GM20000 (cell line): ENCODE measurements around the gene MYO1A.
"Not testable (repeated sequence)": the region's sequence is repeated elsewhere in the genome, so short reads cannot be mapped to it uniquely, and the experiment has no call there.

Experiments
- DNase-seq: peaks from one replicate; pipeline ENCODE4 v3.0.0; 2012; ENCODE audit warnings: low spot score
- TF ChIP-seq, protein P1 (sequence below): IDR thresholded peaks from 2 replicates; pipeline ENCODE4 v1.5.1; 2012; ENCODE audit warnings: mild to moderate bottlenecking, control low read depth; ENCODE audit errors: extremely low read depth, missing control alignments

MYO1A gene

DNA sequence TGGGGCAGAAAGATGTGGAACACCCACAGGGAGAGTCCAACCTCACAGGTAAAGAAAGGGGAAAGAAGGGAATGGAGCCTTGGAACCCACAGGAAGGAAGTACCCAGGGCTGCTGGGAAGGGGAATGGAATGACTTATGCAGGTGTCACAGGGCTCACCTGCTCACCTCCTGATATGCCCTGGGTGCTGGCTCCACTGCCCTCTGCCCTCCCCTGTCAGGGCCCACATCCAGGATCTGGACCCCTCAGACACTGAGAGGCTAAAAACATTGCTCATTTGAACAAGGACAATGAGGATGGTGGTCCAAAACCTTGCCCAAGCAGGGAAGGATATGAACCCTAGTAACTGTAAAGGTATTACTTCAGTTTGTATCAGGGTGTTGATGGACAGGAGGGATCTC is 62.9 kb downstream of the MYO1A start:
- TF ChIP-seq, protein P1, sequence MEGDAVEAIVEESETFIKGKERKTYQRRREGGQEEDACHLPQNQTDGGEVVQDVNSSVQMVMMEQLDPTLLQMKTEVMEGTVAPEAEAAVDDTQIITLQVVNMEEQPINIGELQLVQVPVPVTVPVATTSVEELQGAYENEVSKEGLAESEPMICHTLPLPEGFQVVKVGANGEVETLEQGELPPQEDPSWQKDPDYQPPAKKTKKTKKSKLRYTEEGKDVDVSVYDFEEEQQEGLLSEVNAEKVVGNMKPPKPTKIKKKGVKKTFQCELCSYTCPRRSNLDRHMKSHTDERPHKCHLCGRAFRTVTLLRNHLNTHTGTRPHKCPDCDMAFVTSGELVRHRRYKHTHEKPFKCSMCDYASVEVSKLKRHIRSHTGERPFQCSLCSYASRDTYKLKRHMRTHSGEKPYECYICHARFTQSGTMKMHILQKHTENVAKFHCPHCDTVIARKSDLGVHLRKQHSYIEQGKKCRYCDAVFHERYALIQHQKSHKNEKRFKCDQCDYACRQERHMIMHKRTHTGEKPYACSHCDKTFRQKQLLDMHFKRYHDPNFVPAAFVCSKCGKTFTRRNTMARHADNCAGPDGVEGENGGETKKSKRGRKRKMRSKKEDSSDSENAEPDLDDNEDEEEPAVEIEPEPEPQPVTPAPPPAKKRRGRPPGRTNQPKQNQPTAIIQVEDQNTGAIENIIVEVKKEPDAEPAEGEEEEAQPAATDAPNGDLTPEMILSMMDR, result no peak
- no peak for DNase-seq

DNA sequence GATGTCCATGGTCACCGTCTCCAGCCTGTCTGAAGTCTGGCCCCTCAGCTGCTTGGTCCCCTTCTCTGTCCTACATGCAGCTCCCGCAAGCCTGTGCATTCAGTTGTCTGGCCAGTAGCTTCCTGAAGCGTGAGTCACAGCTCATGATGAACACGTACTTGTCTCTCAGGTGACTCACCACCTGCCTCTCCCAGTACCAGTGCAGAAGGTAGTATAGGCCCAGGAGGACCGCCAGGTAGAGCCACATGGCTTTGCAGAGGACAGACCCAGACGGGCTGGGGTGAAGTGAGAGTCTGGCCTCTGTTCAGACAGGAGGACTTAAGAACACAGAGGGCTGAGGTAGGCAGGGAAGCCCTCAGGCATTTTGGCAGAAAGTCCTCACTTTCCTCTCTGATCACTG is 64.2 kb downstream of the MYO1A start:
- DNase-seq, result not testable (repeated sequence)

DNA sequence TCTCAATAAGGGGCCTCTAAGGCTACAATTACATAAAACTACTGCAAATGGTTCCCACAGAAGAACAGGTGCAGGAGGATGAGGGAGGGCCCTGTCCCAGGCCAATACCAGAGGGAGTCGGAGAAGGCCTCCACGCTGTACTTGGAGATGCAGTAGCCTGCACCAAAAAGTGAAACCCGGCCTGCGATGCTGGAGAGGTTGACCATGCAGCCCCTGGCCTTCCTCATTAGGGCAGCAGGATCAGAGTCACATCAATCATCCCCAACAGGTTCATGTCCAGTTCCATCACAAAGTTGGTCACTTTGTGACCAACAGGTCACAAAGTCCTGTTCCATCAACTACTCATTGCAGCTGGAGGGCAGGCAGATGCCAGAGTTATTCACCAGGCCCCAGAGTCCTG is 66.5 kb downstream of the MYO1A start:
- TF ChIP-seq, protein P1, result no peak
- DNase-seq, result no peak

DNA sequence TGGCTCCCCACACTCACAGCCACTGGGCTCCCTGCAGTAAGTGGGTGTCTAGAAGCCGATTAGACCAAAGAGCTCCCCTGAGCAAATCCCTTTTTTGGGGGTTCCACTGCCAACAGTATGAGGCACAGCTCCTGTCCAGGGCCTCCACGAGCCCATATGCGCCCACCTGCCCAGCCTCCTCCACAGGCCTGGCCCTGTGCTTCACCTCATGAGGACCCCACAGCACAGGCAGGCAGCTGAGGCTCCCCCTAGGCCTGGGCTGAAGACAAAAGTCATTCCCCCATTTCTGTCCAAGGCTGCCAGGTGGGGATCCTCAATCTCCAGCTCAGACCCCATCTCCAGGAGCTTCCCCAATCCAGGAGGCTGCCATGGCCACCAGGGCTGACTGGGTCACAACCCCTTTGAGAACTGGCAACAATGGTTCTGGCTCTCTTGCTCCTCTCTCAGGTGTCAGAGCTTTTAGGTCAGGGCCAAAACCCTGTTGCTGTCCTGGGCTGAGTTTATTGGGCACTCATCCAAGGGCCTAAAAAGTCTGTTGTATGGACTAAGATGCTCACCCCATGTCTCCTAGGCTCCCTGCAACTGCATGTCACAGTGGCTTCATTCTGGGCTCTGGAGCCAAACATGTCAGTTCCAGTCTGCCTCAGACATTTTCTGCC is 67.2 kb downstream of the MYO1A start:
- not testable (repeated sequence) for DNase-seq

DNA sequence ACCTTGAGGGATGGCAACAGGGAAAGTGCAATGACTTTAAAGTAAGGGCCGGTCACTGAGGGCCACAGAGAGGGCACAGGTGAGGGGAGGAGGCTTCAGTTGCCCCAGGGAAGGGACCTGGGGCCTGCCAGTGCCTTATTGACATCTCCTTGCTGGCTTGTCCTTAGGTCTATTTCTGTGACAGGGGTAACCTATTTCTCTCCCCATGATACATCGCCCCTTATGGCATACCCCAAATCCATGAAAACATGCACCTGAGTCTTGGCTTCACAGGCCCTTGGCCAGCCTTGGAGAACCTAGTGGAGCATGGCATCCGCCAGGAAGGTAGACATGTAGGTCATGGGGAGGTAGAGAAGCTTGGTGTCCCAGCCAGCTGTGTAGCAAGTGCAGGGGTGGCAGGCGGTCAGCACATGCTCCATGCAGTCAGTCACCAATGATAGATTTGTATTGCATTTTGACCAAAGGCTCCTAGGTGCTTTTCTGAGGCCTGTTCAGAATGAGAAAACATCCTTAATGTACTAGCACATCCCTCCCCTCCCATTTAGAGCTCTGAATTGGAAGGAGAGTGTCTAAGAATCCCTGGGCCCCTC is 68.9 kb downstream of the MYO1A start:
- TF ChIP-seq, protein P1, result no peak
- no peak for DNase-seq

DNA sequence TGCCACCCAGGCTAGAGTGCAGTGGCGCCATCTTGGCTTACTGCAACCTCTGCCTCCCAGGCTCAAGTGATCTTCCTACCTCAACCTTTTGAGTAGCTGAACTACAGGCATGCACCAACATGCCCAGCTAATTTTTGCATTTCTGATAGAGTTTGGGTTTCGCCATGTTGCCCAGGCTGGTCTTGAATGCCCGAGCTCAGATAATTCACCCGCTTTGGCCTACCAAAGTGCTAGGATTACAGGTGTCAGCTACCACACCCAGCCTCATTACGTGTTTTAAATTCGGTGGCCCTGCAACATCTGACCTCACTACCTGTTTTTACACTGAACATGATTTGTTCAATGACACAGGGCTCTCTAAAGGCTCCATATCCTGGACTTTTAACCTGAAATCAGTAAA is 69.7 kb downstream of the MYO1A start:
- no peak for DNase-seq
- TF ChIP-seq, protein P1, result no peak

DNA sequence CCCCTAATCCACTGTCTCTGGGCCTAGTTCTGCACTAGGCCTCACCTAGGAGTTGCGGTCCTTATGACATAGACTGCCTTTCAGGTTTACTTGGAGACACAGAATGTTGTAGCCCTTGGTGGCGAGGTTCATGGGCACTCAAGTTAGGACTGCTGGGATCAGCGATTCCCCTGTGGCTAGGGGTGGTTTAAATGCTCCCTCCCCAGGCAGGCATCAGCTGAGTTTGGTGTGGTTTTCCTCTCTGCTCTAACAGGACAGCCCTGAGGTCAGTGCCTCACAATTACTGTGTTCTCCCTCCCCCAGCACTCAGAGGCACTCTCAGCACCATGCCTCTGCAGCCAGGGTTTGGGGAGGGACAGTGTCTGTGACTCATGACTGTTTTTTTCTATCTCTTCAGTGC is 70.3 kb downstream of the MYO1A start:
- DNase-seq, result no peak
- TF ChIP-seq, protein P1, result no peak
